HG03442 (cell line): Measurements from ENCODE around the gene CACNB2.
A peak's percentile ranks its signal among the peaks of the same experiment; 100 is the strongest.

Experiments used
- ATAC-seq: cut with Tn5 transposase; IDR thresholded peaks from one replicate; pipeline ENCODE4 v1.9.1; 2021; ENCODE audit warnings: mild to moderate bottlenecking, moderate library complexity; ENCODE audit not compliant: unreplicated experiment

CACNB2 gene

GRCh38 chr10:18497806-18498369 is 357.7 kb downstream of the CACNB2 start:
- no peak for ATAC-seq

GRCh38 chr10:18498998-18499397 is 358.8 kb downstream of the CACNB2 start:
- ATAC-seq: no peak

- no peak for ATAC-seq
Measured at GRCh38 chr10:18500576-18500975, 360.4 kb downstream of the CACNB2 start.

GRCh38 chr10:18501198-18501597 is 361.0 kb downstream of the CACNB2 start:
- ATAC-seq: peak; percentile 94

- no peak for ATAC-seq
Measured at GRCh38 chr10:18501629-18502028, 361.4 kb downstream of the CACNB2 start.

GRCh38 chr10:18504161-18504560 is 363.9 kb downstream of the CACNB2 start:
- no peak for ATAC-seq

GRCh38 chr10:18505456-18506118 is 365.4 kb downstream of the CACNB2 start:
- ATAC-seq: no peak

- no peak for ATAC-seq
Measured at GRCh38 chr10:18508587-18508986, 368.4 kb downstream of the CACNB2 start.

GRCh38 chr10:18514537-18514936 is 374.3 kb downstream of the CACNB2 start:
- ATAC-seq: no peak

GRCh38 chr10:18516851-18517250 is 376.6 kb downstream of the CACNB2 start:
- no peak for ATAC-seq

- no peak for ATAC-seq
Measured at GRCh38 chr10:18523025-18523424, 382.8 kb downstream of the CACNB2 start.

GRCh38 chr10:18523858-18524257 is 383.6 kb downstream of the CACNB2 start:
- ATAC-seq: no peak

- no peak for ATAC-seq
Measured at GRCh38 chr10:18527687-18528086, 387.5 kb downstream of the CACNB2 start.

- ATAC-seq: no peak
Measured at GRCh38 chr10:18528292-18528691, 388.1 kb downstream of the CACNB2 start.

- ATAC-seq: no peak
Measured at GRCh38 chr10:18532881-18533535, 392.8 kb downstream of the CACNB2 start.

- no peak for ATAC-seq
Measured at GRCh38 chr10:18533896-18534295, 393.7 kb downstream of the CACNB2 start.

GRCh38 chr10:18539335-18539734 is 399.1 kb downstream of the CACNB2 start:
- no peak for ATAC-seq

GRCh38 chr10:18540195-18540594 is 400.0 kb downstream of the CACNB2 start:
- no peak for ATAC-seq

- no peak for ATAC-seq
Measured at GRCh38 chr10:18542832-18543231, 402.6 kb downstream of the CACNB2 start.

GRCh38 chr10:18545621-18546305 is 405.5 kb downstream of the CACNB2 start:
- no peak for ATAC-seq

- ATAC-seq: no peak
Measured at GRCh38 chr10:18549105-18549504, 408.9 kb downstream of the CACNB2 start.

- ATAC-seq: no peak
Measured at GRCh38 chr10:18551473-18551872, 411.2 kb downstream of the CACNB2 start.
